ENCODE results near the gene GABPA.

DNA sequence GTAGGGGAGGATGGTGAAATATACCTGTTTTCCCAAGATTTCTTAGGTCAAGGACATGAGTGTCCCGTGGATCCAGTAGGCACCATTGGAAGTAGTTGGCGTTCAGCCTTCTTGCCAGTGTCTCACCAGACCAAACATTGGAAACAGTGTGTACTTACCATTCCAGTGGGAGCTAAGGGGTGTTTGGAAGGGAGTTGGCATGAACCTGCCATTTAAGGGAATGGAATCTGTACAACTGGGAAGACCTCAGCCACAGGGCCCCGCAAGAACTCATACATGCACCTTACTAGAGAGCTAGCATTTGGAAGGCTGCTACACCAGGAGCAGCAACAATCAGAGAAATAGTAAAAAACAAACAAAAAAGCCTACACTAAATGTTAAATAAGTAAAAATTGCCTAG, 12.8 kb upstream of the GABPA start:
- TF ChIP-seq, protein P1, sequence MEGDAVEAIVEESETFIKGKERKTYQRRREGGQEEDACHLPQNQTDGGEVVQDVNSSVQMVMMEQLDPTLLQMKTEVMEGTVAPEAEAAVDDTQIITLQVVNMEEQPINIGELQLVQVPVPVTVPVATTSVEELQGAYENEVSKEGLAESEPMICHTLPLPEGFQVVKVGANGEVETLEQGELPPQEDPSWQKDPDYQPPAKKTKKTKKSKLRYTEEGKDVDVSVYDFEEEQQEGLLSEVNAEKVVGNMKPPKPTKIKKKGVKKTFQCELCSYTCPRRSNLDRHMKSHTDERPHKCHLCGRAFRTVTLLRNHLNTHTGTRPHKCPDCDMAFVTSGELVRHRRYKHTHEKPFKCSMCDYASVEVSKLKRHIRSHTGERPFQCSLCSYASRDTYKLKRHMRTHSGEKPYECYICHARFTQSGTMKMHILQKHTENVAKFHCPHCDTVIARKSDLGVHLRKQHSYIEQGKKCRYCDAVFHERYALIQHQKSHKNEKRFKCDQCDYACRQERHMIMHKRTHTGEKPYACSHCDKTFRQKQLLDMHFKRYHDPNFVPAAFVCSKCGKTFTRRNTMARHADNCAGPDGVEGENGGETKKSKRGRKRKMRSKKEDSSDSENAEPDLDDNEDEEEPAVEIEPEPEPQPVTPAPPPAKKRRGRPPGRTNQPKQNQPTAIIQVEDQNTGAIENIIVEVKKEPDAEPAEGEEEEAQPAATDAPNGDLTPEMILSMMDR (conservative IDR thresholded peaks at IDR 0.05) = no peak
- TF ChIP-seq EZH2 (IDR thresholded peaks at IDR 0.05; ENCODE audit: low read depth) = no peak

Data from PC-9 (cell line).